Endothelial cell of umbilical vein (primary cell): ENCODE data around the gene BNIPL. TPM values are rescaled to one million over a fixed set of nuclear protein-coding genes. Genes with fewer than 3 reads are reported as not detected.

Source experiments
- BruUV-seq: library from RNA; stranded (reverse); fragments of 400-500 nt; replicated peaks from 2 replicates; lab custom pipeline; 2021; lab: Mats Ljungman, UMichigan
- CTCF ChIA-PET: fragments of 300-600, 350-600 bp; sonication (Branson Sonifier 250); formaldehyde crosslinking; loops from one replicate; lab custom pipeline; 2021; ENCODE audit warnings: antibody characterized with exemption, inconsistent platforms; lab: Charles Lee
- POLR2A ChIA-PET: fragments of 300-600, 350-600 bp; sonication (Branson Sonifier 250); formaldehyde crosslinking; loops from one replicate; lab custom pipeline; 2021; ENCODE audit warnings: antibody characterized with exemption, inconsistent platforms; lab: Charles Lee
- DNase-seq: peaks from one replicate; pipeline ENCODE4 v3.0.0-alpha.2; 2011; ENCODE audit warnings: low read depth, low spot score
- FAIRE-seq: peaks from 2 replicates; lab custom pipeline; 2011; peaks lifted over from hg19 to GRCh38; lab: Jason Lieb, UNC
- H2AFZ ChIP-seq: 2 replicates; pipeline ENCODE4 v1.6.0; 2012; ENCODE audit warnings: low read depth, low read length, control low read depth, inconsistent platforms
- H3K27ac ChIP-seq: 2 replicates; pipeline ENCODE4 v1.5.1; 2011; ENCODE audit warnings: low read depth, mild to moderate bottlenecking, control low read depth, low read length, moderate library complexity; ENCODE audit not compliant: insufficient read depth
- H3K27me3 ChIP-seq, 2 experiments: 2 replicates each; pipeline versions ENCODE4 v1.6.0 to v1.6.1; 2011; ENCODE audit warnings: low read length in 2 of 2, mixed read lengths in 1 of 2; ENCODE audit not compliant: control insufficient read depth in 2 of 2, insufficient read depth in 2 of 2
- H3K36me3 ChIP-seq, 2 experiments: 2 replicates in 1 of 2; 3 replicates in 1 of 2; pipeline ENCODE4 v1.5.1; 2011; ENCODE audit warnings: low read length in 2 of 2, mild to moderate bottlenecking in 1 of 2, moderate library complexity in 1 of 2; ENCODE audit not compliant: control insufficient read depth in 2 of 2, insufficient read depth in 2 of 2; ENCODE audit errors: extremely low read depth in 1 of 2
- H3K4me1 ChIP-seq: 3 replicates; pipeline ENCODE4 v1.5.1; 2011; ENCODE audit warnings: mild to moderate bottlenecking, low read length; ENCODE audit not compliant: control insufficient read depth, insufficient read depth; ENCODE audit errors: extremely low read depth
- H3K4me2 ChIP-seq: 2 replicates; pipeline ENCODE4 v1.6.1; 2011; ENCODE audit warnings: low read length, control low read depth, mixed read lengths; ENCODE audit not compliant: insufficient read depth
- H3K4me3 ChIP-seq, 3 experiments: fragments of 200-600 bp in 1 of 3; sonication (generic), shearing (Covaris generic) in 1 of 3; replicated peaks in 1 of 3; 2 replicates each; pipeline ENCODE4 v1.5.1; 2011 to 2016; ENCODE audit warnings: control low read depth in 3 of 3, low read length in 3 of 3, mild to moderate bottlenecking in 2 of 3, inconsistent platforms in 1 of 3, low read depth in 1 of 3, moderate library complexity in 1 of 3; ENCODE audit not compliant: insufficient read depth in 1 of 3
- H3K79me2 ChIP-seq: 2 replicates; pipeline ENCODE4 v1.6.0; 2012; ENCODE audit warnings: low read length, inconsistent platforms; ENCODE audit not compliant: control insufficient read depth, insufficient read depth
- H3K9ac ChIP-seq: replicated peaks from 2 replicates; pipeline ENCODE3; 2011; ENCODE audit warnings: low read length, control low read depth; ENCODE audit not compliant: insufficient read depth; ENCODE audit errors: extremely low read depth
- H3K9me1 ChIP-seq: replicated peaks from 3 replicates; pipeline ENCODE4 v1.6.0; 2011; ENCODE audit warnings: mild to moderate bottlenecking, low read length; ENCODE audit not compliant: control insufficient read depth, insufficient read depth; ENCODE audit errors: extremely low read depth
- H3K9me3 ChIP-seq: replicated peaks from 2 replicates; pipeline ENCODE4 v1.5.1; 2012; ENCODE audit warnings: low read length, inconsistent platforms; ENCODE audit not compliant: control insufficient read depth, insufficient read depth
- H4K20me1 ChIP-seq: replicated peaks from 2 replicates; pipeline ENCODE3; 2011; ENCODE audit warnings: mild to moderate bottlenecking, low read length; ENCODE audit not compliant: control insufficient read depth, insufficient read depth; ENCODE audit errors: extremely low read depth
- CTCF ChIP-seq, 2 donors: IDR thresholded peaks; 1 replicate in 1 of 2; 2 replicates in 1 of 2; pipeline ENCODE4 v1.5.1; 2011; ENCODE audit warnings: low read length in 2 of 2, mild to moderate bottlenecking in 2 of 2, moderate library complexity in 2 of 2, control low read depth in 1 of 2, inconsistent platforms in 1 of 2, low read depth in 1 of 2; ENCODE audit not compliant: insufficient read depth in 1 of 2; ENCODE audit errors: extremely low read depth in 1 of 2
- EZH2 ChIP-seq: IDR thresholded peaks from 2 replicates; pipeline ENCODE4 v1.6.1; 2012; ENCODE audit warnings: borderline replicate concordance, low read depth, mild to moderate bottlenecking, moderate library complexity, low read length, inconsistent platforms; ENCODE audit not compliant: severe bottlenecking
- FOS ChIP-seq: IDR thresholded peaks from 2 replicates; pipeline ENCODE4 v1.6.1; 2011; ENCODE audit warnings: mild to moderate bottlenecking, low read length, moderate library complexity, borderline replicate concordance; ENCODE audit not compliant: insufficient read depth
- GATA2 ChIP-seq: IDR thresholded peaks from 2 replicates; pipeline ENCODE4 v1.7.0; 2011; ENCODE audit warnings: low read depth, mild to moderate bottlenecking, moderate library complexity, mixed read lengths, low read length; ENCODE audit not compliant: insufficient read length, insufficient read depth
- JUN ChIP-seq: IDR thresholded peaks from 2 replicates; pipeline ENCODE4 v1.6.1; 2011; ENCODE audit warnings: borderline replicate concordance, low read depth; ENCODE audit not compliant: insufficient read length, insufficient read depth
- MAX ChIP-seq: IDR thresholded peaks from 2 replicates; pipeline ENCODE4 v1.6.1; 2011; ENCODE audit not compliant: insufficient read depth, insufficient read length
- MYC ChIP-seq: IDR thresholded peaks from one replicate; pipeline ENCODE4 v1.6.1; 2011; ENCODE audit warnings: mild to moderate bottlenecking, low read depth, low read length
- dilution Hi-C: fragments of 300-500 bp; cut with MboI; formaldehyde crosslinking; loops from one replicate; pipeline ENCODE4 v1.15.0; 2019; ENCODE audit warnings: low sequenced_read_pairs; ENCODE audit not compliant: extremely low pct_ligation_motif_present
- intact Hi-C: fragments of 100-400 bp; cut with micrococcal nuclease; formaldehyde crosslinking; loops from one replicate; pipeline ENCODE4 v1.10.0; 2022
- polyA plus RNA-seq, 4 experiments: library from polyadenylated mRNA; depleted of rRNA in 3 of 4; stranded (reverse) in 3 of 4; unstranded in 1 of 4; fragments of >200 nt; gene quantifications; 2 replicates each; pipeline versions ENCODE4 v1.2.1 to v1.2.3, GENCODE V29; 2011 to 2012; ENCODE audit warnings: missing spikeins in 1 of 4
- total RNA-seq: library from RNA; stranded (reverse); gene quantifications from 2 replicates; pipeline ENCODE4 v1.2.3, GENCODE V29; 2021

The BNIPL gene
- total and polyA plus RNA-seq, 2 donors (not counting 3 experiments of a cell fraction or from before 2014, with no cell fraction given) = 0.26 to 0.42 TPM

- no peaks in the 10 kb centered on the region for H3K36me3 ChIP-seq
- H3K4me1 ChIP-seq = peaks cover 8% of the 10 kb centered on the region
- H3K27me3 ChIP-seq = no peaks in the 10 kb centered on the region
- TF ChIP-seq JUN = no peak
- no peak for TF ChIP-seq FOS
- TF ChIP-seq EZH2 = no peak
- TF ChIP-seq GATA2 = no peak
- no peak for TF ChIP-seq MYC
- TF ChIP-seq CTCF (IDR thresholded peaks at IDR 0.05; ENCODE audit: extremely low read depth in 1 of 2, insufficient read depth in 1 of 2, low read depth in 1 of 2, low read length in 2 of 2) = no peak
- TF ChIP-seq MAX = no peak
- H3K79me2 ChIP-seq = no peaks in the 10 kb centered on the region
- dilution Hi-C loops = no loop called here
- no peak overlapping the region for H3K9ac ChIP-seq
- DNase-seq = no peak
- H3K9me3 ChIP-seq = no peaks in the 10 kb centered on the region
- no TSS peak for BruUV-seq
- no peak for FAIRE-seq
- no peak overlapping the region for H3K4me2 ChIP-seq
- H3K9me1 ChIP-seq = no peaks in the 10 kb centered on the region
- CTCF ChIA-PET = interaction anchor here (0.7 to 1.6 kb wide), 2 partner anchors 17 to 35 kb away, joined by 3 to 5 read pairs; partner anchors contain the start of gene C1orf56
- no peak overlapping the region for H3K4me3 ChIP-seq
- no peak overlapping the region for H2AFZ ChIP-seq
- POLR2A ChIA-PET = no interaction called here
- no peak overlapping the region for H3K27ac ChIP-seq
- intact Hi-C loops = no loop called here
- H4K20me1 ChIP-seq = no peaks in the 10 kb centered on the region
These were observed 23.5 kb upstream of the BNIPL start for GRCh38 chr1:151012684-151013471.
